GM15510 (cell line): ENCODE measurements around the gene ANGPTL3.

Source experiments
- POLR2A ChIP-seq: IDR thresholded peaks from 3 replicates; pipeline ENCODE4 v1.6.1; 2011; ENCODE audit warnings: borderline replicate concordance; ENCODE audit not compliant: insufficient read length; ENCODE audit errors: extremely low read depth

The ANGPTL3 gene, protein sequence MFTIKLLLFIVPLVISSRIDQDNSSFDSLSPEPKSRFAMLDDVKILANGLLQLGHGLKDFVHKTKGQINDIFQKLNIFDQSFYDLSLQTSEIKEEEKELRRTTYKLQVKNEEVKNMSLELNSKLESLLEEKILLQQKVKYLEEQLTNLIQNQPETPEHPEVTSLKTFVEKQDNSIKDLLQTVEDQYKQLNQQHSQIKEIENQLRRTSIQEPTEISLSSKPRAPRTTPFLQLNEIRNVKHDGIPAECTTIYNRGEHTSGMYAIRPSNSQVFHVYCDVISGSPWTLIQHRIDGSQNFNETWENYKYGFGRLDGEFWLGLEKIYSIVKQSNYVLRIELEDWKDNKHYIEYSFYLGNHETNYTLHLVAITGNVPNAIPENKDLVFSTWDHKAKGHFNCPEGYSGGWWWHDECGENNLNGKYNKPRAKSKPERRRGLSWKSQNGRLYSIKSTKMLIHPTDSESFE

DNA sequence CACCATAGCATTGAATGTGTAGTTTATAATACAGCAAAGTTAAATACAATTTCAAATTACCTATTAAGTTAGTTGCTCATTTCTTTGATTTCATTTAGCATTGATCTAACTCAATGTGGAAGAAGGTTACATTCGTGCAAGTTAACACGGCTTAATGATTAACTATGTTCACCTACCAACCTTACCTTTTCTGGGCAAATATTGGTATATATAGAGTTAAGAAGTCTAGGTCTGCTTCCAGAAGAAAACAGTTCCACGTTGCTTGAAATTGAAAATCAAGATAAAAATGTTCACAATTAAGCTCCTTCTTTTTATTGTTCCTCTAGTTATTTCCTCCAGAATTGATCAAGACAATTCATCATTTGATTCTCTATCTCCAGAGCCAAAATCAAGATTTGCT, at the start of gene ANGPTL3:
Gene ANGPTL3, plus strand, starts transcription at position 240 of the 400 bp plus-strand sequence. Its CDS starts 47 bp downstream, at position 287.
- TF ChIP-seq POLR2A = no peak

DNA sequence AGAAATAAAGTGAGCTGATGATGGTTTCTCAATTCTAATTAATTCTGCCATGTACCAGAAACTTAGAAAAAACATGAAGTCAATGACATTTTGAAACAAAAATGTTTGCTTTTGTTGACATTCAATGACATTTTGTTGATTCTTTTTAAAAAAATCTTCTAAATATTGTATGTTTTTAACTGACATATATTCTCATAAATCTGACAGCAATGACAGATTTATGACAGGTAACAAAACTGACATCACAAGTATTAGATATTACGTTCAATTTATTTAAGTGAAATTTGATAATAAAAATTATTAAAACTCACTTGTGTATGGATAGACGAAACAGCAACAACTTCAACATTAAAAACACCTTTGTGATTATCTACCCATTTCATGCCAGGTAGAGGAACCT, 36.0 kb upstream of the ANGPTL3 start:
- TF ChIP-seq POLR2A = no peak

DNA sequence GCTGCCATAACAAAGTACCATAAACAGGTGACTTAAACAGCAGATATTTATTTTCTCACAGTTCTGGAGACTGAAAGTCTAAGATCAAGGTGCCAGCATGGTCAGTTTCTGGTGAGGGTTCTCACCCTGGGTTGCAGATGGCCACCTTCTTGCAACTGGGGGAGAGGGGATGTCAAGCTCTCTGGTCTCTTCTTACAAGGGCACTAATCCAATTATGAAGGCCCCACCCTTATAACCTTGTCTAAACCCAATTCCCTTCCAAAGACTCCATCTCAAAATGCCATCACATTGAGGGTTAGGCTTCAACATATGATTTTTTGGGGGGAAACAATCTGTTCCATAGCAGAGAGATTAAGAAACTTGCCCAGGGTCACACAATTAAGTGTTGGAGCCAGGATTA, 24.8 kb upstream of the ANGPTL3 start:
- no peak for TF ChIP-seq POLR2A

DNA sequence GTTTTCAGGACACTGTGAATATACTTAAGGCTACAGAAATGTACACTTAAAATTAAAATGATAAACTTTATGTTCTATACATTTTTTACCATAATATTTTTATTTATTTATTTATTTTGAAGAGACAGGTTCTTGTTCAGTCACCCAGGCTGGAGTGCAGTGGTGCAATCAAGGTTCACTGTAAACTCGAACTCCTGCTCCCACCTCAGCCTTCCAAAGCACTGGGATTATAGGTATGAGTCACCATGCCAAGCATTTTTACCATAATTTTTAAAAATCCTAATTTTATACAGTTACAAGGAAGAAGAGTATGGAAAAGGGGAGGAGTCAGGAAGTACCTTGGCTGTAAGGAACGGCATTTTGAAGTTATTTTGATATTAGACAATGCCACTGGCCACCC, 23.6 kb upstream of the ANGPTL3 start:
- TF ChIP-seq POLR2A = no peak

DNA sequence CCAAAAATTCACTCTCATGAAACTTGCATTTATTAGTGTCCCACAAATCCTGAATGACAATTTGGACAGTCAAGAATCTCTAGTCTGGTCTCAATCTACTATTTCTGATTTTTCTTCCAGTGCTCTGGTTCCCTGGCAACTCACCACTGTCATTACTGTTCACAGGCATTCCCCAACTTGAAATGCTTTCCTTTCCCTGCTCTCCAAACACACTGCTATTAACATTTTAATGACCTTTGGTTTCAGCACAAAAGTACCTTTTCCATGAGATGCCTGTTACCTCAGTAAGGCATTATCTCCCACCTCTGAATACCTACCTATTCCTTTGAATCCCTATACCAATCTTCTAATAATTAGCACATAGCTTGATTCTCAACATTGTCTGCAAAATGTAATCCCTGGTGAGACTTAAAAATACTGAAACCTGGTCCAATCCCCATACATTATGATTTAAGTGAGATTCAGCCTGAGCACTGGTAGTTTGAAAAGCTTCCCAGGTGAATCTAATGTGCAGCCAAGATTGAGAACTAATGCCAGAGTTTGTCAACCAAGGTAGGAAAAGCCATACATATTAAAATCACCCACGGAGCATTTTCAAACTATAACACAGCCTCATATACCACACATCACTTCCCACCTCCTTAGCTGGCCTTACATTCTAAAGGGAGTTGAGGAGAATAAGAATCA, 11.7 kb upstream of the ANGPTL3 start:
- TF ChIP-seq POLR2A = no peak

DNA sequence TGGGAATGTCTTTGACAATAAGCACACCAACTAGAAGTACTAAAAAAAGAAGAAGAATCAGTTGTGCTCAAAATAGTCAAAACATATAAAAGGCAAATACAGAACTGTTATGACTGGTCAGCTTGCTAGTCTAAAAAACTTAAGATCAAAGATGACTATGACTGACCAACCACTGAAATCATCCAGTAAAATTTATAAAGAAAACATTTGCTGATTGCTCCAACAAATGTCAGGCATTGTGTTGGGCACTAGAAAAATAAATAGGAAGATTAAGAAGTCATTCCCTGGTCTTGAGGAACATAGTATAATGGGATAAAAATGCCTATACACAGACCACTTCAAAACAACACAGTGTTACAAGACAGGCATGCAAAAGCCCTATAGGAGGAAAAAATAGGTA, 9.3 kb upstream of the ANGPTL3 start:
- no peak for TF ChIP-seq POLR2A

DNA sequence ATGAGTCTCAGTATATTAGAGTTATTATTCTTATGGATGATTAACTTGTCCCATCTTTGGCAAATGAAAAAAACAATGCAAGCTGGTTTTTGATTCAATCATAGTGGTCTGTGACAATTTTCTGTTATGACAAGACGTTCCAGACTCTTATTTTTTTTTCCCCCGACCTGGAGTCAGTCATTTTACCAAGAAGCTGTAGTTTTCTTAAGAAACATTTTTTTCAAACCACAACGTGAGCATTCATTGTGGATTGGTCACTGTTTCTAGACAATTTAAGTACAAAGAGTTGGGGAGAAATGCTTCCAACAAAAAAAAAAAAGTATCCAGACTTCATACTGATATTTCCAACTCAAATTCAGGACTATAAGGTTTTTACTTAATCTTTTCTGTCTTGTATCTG, 8.0 kb upstream of the ANGPTL3 start:
- no peak for TF ChIP-seq POLR2A

DNA sequence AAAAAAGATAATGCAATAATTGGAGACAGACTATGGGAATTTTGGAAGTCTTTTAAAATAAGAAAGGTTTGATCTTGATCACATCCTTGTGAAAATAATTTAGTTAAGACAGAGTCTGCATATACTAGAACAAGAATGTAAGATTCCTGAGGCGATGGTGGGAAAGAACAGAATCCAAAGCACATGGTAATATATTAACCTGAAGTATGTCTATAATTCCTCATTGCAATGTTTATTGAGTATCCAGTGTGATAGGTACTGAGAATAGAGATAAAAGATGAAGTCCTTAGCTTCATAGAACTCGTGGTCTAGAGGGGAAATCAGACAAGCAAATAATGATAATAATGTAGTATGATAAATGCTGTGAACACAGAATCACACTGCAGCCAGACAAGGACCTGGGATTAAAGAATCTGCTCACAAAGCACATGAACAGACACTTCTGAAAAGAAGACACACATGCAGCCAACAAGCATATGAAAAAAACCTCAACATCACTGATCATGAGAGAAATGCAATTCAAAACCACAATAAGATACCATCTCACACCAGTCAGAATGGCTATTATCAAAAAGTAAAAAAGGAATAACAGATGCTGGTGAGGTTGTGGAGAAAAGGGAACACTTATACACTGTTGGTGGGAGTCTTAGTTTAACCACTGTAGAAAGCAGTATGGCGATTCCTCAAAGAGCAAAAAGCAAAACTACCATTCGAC, 6.9 kb upstream of the ANGPTL3 start:
- no peak for TF ChIP-seq POLR2A

DNA sequence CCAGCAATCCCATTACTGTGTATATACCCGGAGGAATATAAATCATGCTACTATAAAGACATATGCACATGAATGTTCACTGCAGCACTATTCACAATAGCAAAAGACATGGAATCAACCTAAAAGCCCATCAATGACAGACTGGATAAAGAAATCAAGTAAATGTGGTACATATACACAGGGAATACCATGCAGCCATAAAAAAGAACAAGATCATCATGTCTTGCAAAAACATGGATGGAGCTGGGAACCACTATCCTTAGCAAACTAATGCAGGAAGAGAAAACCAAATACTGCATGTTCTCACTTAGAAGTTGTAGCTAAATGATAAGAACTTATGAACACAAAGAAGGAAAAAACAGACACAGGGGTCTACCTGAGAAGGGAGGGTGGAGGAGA, 6.4 kb upstream of the ANGPTL3 start:
- no peak for TF ChIP-seq POLR2A

DNA sequence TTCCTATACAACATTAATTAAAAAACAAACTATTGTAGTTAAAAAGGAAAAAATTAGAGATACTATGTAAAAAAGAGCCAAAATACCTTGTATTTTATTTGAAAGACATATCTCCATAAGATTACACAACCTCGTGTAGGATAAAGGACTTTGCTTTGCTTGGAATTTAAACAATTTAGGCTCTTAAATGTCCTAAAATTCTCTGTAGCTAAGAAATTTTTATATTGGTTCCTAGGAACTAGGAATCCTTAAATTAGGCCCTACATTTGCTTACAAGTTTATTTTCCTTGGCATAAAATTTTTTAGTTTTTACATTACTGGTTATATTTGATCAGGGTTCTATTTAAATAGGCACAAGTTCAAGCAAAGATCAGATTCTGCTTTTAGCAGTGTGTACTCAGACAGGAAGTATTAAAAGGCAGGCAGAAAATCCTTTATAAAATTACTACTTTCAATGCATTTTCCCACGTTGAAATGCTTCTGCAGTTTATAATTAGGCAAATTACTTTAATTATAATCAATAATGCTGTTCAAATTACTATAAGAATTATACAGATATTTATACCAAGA, 3.4 kb upstream of the ANGPTL3 start:
- no peak for TF ChIP-seq POLR2A

DNA sequence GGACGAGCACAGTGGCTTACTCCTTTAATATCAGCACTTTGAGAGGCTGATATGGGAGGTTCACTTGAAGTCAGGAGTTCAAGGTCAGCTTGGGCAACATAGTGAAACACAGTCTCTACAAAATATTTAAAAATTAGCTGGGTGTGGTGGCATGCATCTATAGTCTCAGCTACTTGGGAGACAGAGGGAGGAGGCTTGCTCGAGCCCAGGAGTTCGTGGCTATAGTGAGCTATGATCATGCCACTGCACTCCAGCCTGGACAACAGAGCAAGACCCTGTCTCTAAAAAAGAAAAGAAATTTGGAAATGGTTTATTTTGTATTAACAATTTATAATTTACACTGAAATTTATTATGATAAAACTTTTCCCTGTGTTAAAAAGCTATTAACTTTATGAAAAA, 1.7 kb upstream of the ANGPTL3 start:
- TF ChIP-seq POLR2A = no peak

DNA sequence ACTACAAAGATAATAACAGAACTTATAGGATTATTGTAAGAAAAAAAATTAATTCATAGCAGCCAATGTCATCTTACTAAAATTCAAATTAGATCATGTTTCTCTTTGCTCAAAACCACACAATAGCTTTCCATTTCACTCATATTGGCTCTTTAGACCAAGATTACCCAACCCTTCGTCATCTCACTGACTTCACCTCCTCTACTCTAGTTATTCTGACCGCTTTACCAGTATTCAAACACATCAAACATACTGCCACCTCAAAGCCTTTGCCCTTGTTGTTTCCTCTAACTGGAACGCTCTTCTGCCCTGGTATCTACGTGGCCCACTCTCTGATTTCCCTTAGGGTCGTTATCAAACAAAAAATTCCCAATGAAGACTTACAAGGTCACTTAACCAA, 1.7 kb downstream of the ANGPTL3 start:
- no peak for TF ChIP-seq POLR2A

DNA sequence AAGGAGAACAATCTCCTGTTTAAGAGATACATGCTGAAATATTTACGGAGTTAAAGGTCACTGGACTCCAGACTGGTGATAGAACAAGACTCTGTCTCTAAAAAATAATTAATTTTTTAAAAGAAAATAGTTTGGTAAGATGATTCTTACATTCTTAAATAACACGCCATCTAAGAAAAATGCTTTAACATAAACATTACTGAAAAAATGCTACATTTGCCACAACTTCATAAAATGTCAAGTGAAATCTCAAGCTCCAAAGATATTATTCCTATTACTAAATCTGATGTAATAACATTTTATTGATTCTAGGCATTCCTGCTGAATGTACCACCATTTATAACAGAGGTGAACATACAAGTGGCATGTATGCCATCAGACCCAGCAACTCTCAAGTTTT, 4.1 kb downstream of the ANGPTL3 start:
- no peak for TF ChIP-seq POLR2A

DNA sequence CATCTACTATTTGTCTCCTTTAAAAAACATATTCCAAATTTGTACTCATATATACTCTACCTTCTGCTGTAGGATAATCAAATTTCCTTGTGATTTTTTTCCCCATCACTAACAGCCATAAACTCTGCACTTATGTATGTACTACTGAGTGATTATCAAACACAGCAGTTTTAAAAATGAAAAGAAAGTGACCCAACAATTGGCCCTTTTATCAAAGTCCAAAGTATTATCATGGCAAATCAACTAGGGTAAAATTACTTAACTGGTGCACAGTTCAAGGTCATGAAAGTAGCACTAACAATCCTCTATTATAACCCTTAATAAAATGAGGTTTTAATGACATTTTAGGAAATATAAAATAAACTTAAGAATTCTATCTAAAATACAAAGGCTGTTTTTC, 11.6 kb downstream of the ANGPTL3 start:
- TF ChIP-seq POLR2A = no peak

DNA sequence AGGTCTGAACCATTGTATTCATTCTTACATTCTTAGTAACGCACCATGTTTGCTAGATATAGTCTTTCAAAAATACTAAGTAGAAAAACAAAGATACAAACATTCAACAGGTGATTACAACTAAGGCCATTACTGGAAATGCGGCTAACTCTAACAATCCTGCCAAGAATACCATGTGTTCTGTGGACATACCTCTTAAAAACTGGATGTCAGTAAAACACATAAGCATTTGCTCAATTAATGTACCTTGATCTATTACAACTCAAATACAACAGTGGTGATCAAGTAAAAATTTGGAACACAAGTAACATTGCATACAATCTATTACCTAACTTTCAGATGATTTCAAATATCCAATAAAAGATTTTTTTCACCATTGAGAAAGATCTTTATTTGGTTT, 15.4 kb downstream of the ANGPTL3 start:
- no peak for TF ChIP-seq POLR2A
